CD4-positive, CD25-positive, alpha-beta regulatory T cell (primary cell): ENCODE data around the gene NT5C. TPM values are rescaled to one million over a fixed set of nuclear protein-coding genes. Genes with fewer than 3 reads are reported as not detected.
"Not testable (repeated sequence)": the region's sequence is repeated elsewhere in the genome, so short reads cannot be mapped to it uniquely, and the experiment has no call there.

Experiments used
- ATAC-seq, 2 donors: fragments of 150-1000 bp; cut with Tn5 transposase; one replicate each; pipeline ENCODE4 v1.10.0; 2021; ENCODE audit warnings: low read depth in 2 of 2, moderate number of reproducible peaks in 2 of 2, moderate library complexity in 1 of 2
- DNase-seq, 3 donors: peaks; one replicate each; pipeline versions ENCODE4 v3.0.0 to v3.0.0-alpha.2; 2012 to 2022; ENCODE audit warnings: mixed read lengths in 1 of 3
- H3K27ac ChIP-seq: one replicate; pipeline ENCODE4 v1.7.0; 2013; ENCODE audit warnings: mild to moderate bottlenecking, low read length; ENCODE audit not compliant: insufficient read depth, poor library complexity, severe bottlenecking
- H3K27me3 ChIP-seq: one replicate; pipeline ENCODE4 v1.7.0; 2013; ENCODE audit warnings: low read length; ENCODE audit not compliant: control insufficient read depth, insufficient read depth
- H3K36me3 ChIP-seq: one replicate; pipeline ENCODE4 v1.7.0; 2013; ENCODE audit warnings: mild to moderate bottlenecking, low read length, moderate library complexity; ENCODE audit not compliant: control insufficient read depth, insufficient read depth
- H3K4me1 ChIP-seq: 2 replicates; pipeline ENCODE4 v1.7.0; 2013; ENCODE audit warnings: mild to moderate bottlenecking, low read length; ENCODE audit not compliant: insufficient read depth, control insufficient read depth, poor library complexity, severe bottlenecking
- H3K4me3 ChIP-seq: one replicate; pipeline ENCODE4 v1.7.0; 2013; ENCODE audit warnings: low read depth, mild to moderate bottlenecking, low read length, moderate library complexity
- H3K9me3 ChIP-seq, 2 experiments: 1 replicate in 1 of 2; 2 replicates in 1 of 2; pipeline ENCODE4 v1.7.0; 2013; ENCODE audit warnings: low read length in 2 of 2, mild to moderate bottlenecking in 1 of 2, moderate library complexity in 1 of 2; ENCODE audit not compliant: control insufficient read depth in 2 of 2
- H3K27ac Mint-ChIP-seq, 3 donors: one replicate each; pipeline ENCODE4 v1.8.0; 2020 to 2022; ENCODE audit warnings: mild to moderate bottlenecking in 3 of 3, mixed read lengths in 3 of 3, moderate library complexity in 2 of 3
- H3K27me3 Mint-ChIP-seq: one replicate; pipeline ENCODE4 v1.8.0; 2022; ENCODE audit warnings: mild to moderate bottlenecking, mixed read lengths
- H3K36me3 Mint-ChIP-seq: one replicate; pipeline ENCODE4 v1.8.0; 2020; ENCODE audit warnings: mixed read lengths
- H3K4me1 Mint-ChIP-seq, 4 donors: one replicate each; pipeline ENCODE4 v1.8.0; 2020 to 2022; ENCODE audit warnings: mixed read lengths in 4 of 4, mild to moderate bottlenecking in 1 of 4
- H3K4me3 Mint-ChIP-seq, 4 donors: one replicate each; pipeline ENCODE4 v1.8.0; 2020 to 2022; ENCODE audit warnings: mild to moderate bottlenecking in 4 of 4, mixed read lengths in 4 of 4, moderate library complexity in 3 of 4
- H3K9me3 Mint-ChIP-seq, 7 donors: one replicate each; pipeline ENCODE4 v1.8.0; 2020 to 2022; ENCODE audit warnings: mixed read lengths in 7 of 7, mild to moderate bottlenecking in 3 of 7, moderate library complexity in 2 of 7
- polyA plus RNA-seq, 4 donors: library from polyadenylated mRNA; unstranded; fragments of 300-500 nt; fragmentation: Illumina TruSeq; gene quantifications; one replicate each; pipeline ENCODE4 v1.2.3, GENCODE V29; 2021
- total RNA-seq: library from RNA; stranded (reverse); gene quantifications from one replicate; pipeline ENCODE4 v1.2.3, GENCODE V29; 2022

NT5C gene
- total and polyA plus RNA-seq, 5 donors from 2014 or later = 31.6 to 66.9 (median 57.1) TPM

GRCh38 chr17:75130632-75131277, 787 bp downstream of the NT5C start:
- Mint-ChIP-seq H3K27ac (peak overlapping the region; percentile 75 to 93 (median 90)), H3K27me3 (no peaks in the 10 kb centered on the region), H3K36me3 (peaks cover 12% of the 10 kb centered on the region), H3K9me3 (no peaks in the 10 kb centered on the region), H3K4me3 (peak overlapping the region; percentile 91 to 94 (median 94)), H3K4me1 (peaks cover 14 to 25% (median 17%) of the 10 kb centered on the region in 4 donors)
- Histone ChIP-seq H3K4me3 (peak overlapping the region; percentile 59), H3K9me3 (no peaks in the 10 kb centered on the region), H3K27me3 (no peaks in the 10 kb centered on the region), H3K36me3 (peaks cover 5% of the 10 kb centered on the region), H3K27ac (peak overlapping the region; percentile 80), H3K4me1 (peaks cover 23% of the 10 kb centered on the region)
- peak in 2 of 3 donors; percentile 34 to 68 for DNase-seq
- peak; percentile 37 to 41 for ATAC-seq

GRCh38 chr17:75130059-75130631, 1.4 kb downstream of the NT5C start:
- H3K27me3 Mint-ChIP-seq = no peaks in the 10 kb centered on the region
- ATAC-seq (no peak), DNase-seq (no peak)
- Histone ChIP-seq H3K4me3 (peak overlapping the region; percentile 59), H3K27me3 (no peaks in the 10 kb centered on the region), H3K27ac (peak overlapping the region; percentile 80), H3K36me3 (peaks cover 2% of the 10 kb centered on the region), H3K9me3 (no peaks in the 10 kb centered on the region), H3K4me1 (peaks cover 29% of the 10 kb centered on the region)
- no peaks in the 10 kb centered on the region for H3K9me3 Mint-ChIP-seq
- peak overlapping the region in 2 of 3 donors; percentile 75 to 93 for H3K27ac Mint-ChIP-seq
- peaks cover 14 to 31% (median 20%) of the 10 kb centered on the region in 4 donors for H3K4me1 Mint-ChIP-seq
- H3K36me3 Mint-ChIP-seq = peaks cover 10% of the 10 kb centered on the region
- peak overlapping the region; percentile 91 to 94 (median 94) for H3K4me3 Mint-ChIP-seq

GRCh38 chr17:75129576-75129975, 2.0 kb downstream of the NT5C start:
- no peak overlapping the region for H3K27ac ChIP-seq
- peaks cover 35% of the 10 kb centered on the region for H3K4me1 ChIP-seq
- DNase-seq (no peak), ATAC-seq (no peak)
- H3K36me3 ChIP-seq = no peaks in the 10 kb centered on the region
- H3K4me3 Mint-ChIP-seq = peak overlapping the region; percentile 73 to 91 (median 76)
- no peak overlapping the region for H3K27ac Mint-ChIP-seq
- no peaks in the 10 kb centered on the region for H3K9me3 Mint-ChIP-seq
- no peaks in the 10 kb centered on the region for H3K27me3 Mint-ChIP-seq
- peaks cover 8% of the 10 kb centered on the region for H3K36me3 Mint-ChIP-seq
- H3K4me3 ChIP-seq = no peak overlapping the region
- no peaks in the 10 kb centered on the region for H3K27me3 ChIP-seq
- no peaks in the 10 kb centered on the region for H3K9me3 ChIP-seq
- H3K4me1 Mint-ChIP-seq = peaks cover 11 to 36% (median 24%) of the 10 kb centered on the region in 4 donors

GRCh38 chr17:75128694-75129505, 2.6 kb downstream of the NT5C start:
- Histone ChIP-seq H3K4me1 (peaks cover 42% of the 10 kb centered on the region), H3K9me3 (no peaks in the 10 kb centered on the region), H3K4me3 (no peak overlapping the region), H3K36me3 (no peaks in the 10 kb centered on the region), H3K27ac (no peak overlapping the region), H3K27me3 (no peaks in the 10 kb centered on the region)
- Mint-ChIP-seq H3K27ac (no peak overlapping the region), H3K4me1 (peaks cover 14 to 43% (median 31%) of the 10 kb centered on the region in 4 donors), H3K27me3 (no peaks in the 10 kb centered on the region), H3K9me3 (no peaks in the 10 kb centered on the region), H3K36me3 (peaks cover 11% of the 10 kb centered on the region), H3K4me3 (peak overlapping the region in 3 of 4 donors; percentile 75 to 91 (median 77))
- DNase-seq (no peak), ATAC-seq (no peak)

GRCh38 chr17:75127936-75128335, 3.6 kb downstream of the NT5C start:
- peaks cover 49% of the 10 kb centered on the region for H3K4me1 ChIP-seq
- H3K27me3 Mint-ChIP-seq, H3K4me3 ChIP-seq, H3K9me3 Mint-ChIP-seq, H3K27me3 ChIP-seq, H3K9me3 ChIP-seq, H3K36me3 ChIP-seq, H3K27ac ChIP-seq, ATAC-seq, DNase-seq: not testable (repeated sequence)
- H3K27ac Mint-ChIP-seq = peak overlapping the region in 1 of 3 donors; percentile 62
- peaks cover 16 to 48% (median 32%) of the 10 kb centered on the region in 4 donors for H3K4me1 Mint-ChIP-seq
- peaks cover 12% of the 10 kb centered on the region for H3K36me3 Mint-ChIP-seq
- H3K4me3 Mint-ChIP-seq = peak overlapping the region in 1 of 4 donors; percentile 83

GRCh38 chr17:75126954-75127353, 4.6 kb downstream of the NT5C start:
- H3K36me3 Mint-ChIP-seq = peaks cover 12% of the 10 kb centered on the region

GRCh38 chr17:75125984-75126383, 5.6 kb downstream of the NT5C start:
- H3K9me3 ChIP-seq = no peaks in the 10 kb centered on the region
- DNase-seq (peak in 1 of 3 donors; percentile 79), ATAC-seq (no peak)
- H3K27ac Mint-ChIP-seq = peak overlapping the region; percentile 69 to 88 (median 86)
- H3K4me3 ChIP-seq = peak overlapping the region; percentile 11
- H3K9me3 Mint-ChIP-seq = no peaks in the 10 kb centered on the region
- H3K27me3 Mint-ChIP-seq = no peaks in the 10 kb centered on the region
- H3K36me3 ChIP-seq = peaks cover 3% of the 10 kb centered on the region
- H3K4me1 Mint-ChIP-seq = peaks cover 18 to 44% (median 37%) of the 10 kb centered on the region in 4 donors
- peak overlapping the region in 3 of 4 donors; percentile 11 to 88 (median 38) for H3K4me3 Mint-ChIP-seq
- no peak overlapping the region for H3K27ac ChIP-seq
- no peaks in the 10 kb centered on the region for H3K27me3 ChIP-seq
- peaks cover 46% of the 10 kb centered on the region for H3K4me1 ChIP-seq
- peaks cover 18% of the 10 kb centered on the region for H3K36me3 Mint-ChIP-seq

More at GRCh38 chr17:75126954-75127353, 4.6 kb downstream of the NT5C start:
- DNase-seq (no peak), ATAC-seq (no peak)
- H3K9me3 Mint-ChIP-seq = no peaks in the 10 kb centered on the region
- Histone ChIP-seq H3K36me3 (no peaks in the 10 kb centered on the region), H3K27me3 (no peaks in the 10 kb centered on the region), H3K9me3 (no peaks in the 10 kb centered on the region), H3K27ac (no peak overlapping the region), H3K4me1 (peaks cover 49% of the 10 kb centered on the region), H3K4me3 (no peak overlapping the region)
- peaks cover 16 to 44% (median 32%) of the 10 kb centered on the region in 4 donors for H3K4me1 Mint-ChIP-seq
- H3K27me3 Mint-ChIP-seq = no peaks in the 10 kb centered on the region
- no peak overlapping the region for H3K27ac Mint-ChIP-seq
- H3K4me3 Mint-ChIP-seq = peak overlapping the region in 1 of 4 donors; percentile 79
